ENCODE results near the gene SORCS1.

The SORCS1 gene

GRCh38 chr10:106957823-106958588 lies 206.5 kb downstream of the SORCS1 start:
- H3K27ac ChIP-seq: no peak overlapping the region
- TF ChIP-seq, protein P1, sequence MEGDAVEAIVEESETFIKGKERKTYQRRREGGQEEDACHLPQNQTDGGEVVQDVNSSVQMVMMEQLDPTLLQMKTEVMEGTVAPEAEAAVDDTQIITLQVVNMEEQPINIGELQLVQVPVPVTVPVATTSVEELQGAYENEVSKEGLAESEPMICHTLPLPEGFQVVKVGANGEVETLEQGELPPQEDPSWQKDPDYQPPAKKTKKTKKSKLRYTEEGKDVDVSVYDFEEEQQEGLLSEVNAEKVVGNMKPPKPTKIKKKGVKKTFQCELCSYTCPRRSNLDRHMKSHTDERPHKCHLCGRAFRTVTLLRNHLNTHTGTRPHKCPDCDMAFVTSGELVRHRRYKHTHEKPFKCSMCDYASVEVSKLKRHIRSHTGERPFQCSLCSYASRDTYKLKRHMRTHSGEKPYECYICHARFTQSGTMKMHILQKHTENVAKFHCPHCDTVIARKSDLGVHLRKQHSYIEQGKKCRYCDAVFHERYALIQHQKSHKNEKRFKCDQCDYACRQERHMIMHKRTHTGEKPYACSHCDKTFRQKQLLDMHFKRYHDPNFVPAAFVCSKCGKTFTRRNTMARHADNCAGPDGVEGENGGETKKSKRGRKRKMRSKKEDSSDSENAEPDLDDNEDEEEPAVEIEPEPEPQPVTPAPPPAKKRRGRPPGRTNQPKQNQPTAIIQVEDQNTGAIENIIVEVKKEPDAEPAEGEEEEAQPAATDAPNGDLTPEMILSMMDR (IDR thresholded peaks at IDR 0.05): no peak
- TF ChIP-seq ZFX (IDR thresholded peaks at IDR 0.05; ENCODE audit: borderline replicate concordance): no peak

- TF ChIP-seq ZFX (IDR thresholded peaks at IDR 0.05; ENCODE audit: borderline replicate concordance): no peak
- TF ChIP-seq, protein P1 (IDR thresholded peaks at IDR 0.05): no peak
- no peak overlapping the region for H3K27ac ChIP-seq
These were observed 208.1 kb downstream of the SORCS1 start for GRCh38 chr10:106956216-106956915.

- H3K27ac ChIP-seq: no peak overlapping the region
- TF ChIP-seq ZFX (IDR thresholded peaks at IDR 0.05; ENCODE audit: borderline replicate concordance): no peak
- TF ChIP-seq, protein P1 (IDR thresholded peaks at IDR 0.05): no peak
These were observed 209.4 kb downstream of the SORCS1 start for GRCh38 chr10:106955133-106955532.

DNA sequence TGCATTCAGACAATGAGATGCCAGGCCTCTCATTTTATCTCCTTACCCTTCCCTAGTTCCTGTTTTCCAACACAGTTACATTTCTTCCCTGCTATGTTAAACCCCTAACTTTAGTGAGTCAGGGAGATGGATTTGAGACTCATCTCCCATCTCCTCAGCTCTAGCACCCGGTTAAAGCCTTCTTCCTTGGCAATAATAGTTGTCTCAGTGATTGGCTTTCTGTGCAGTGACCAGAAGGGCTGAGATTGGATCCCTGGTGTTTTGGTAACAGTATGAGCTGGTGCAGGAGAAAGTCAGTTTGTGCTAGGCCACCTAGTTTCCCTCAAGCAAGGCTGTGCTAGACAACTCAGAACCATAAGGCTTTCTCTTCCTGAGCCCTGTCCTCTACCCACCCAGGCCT lies 212.5 kb downstream of the SORCS1 start:
- TF ChIP-seq, protein P1 (IDR thresholded peaks at IDR 0.05): no peak
- TF ChIP-seq ZFX (IDR thresholded peaks at IDR 0.05; ENCODE audit: borderline replicate concordance): no peak
- H3K27ac ChIP-seq: no peak overlapping the region

GRCh38 chr10:106949680-106950478 lies 214.6 kb downstream of the SORCS1 start:
- no peak for TF ChIP-seq ZFX (IDR thresholded peaks at IDR 0.05; ENCODE audit: borderline replicate concordance)
- TF ChIP-seq, protein P1 (IDR thresholded peaks at IDR 0.05): no peak
- H3K27ac ChIP-seq: no peak overlapping the region

DNA sequence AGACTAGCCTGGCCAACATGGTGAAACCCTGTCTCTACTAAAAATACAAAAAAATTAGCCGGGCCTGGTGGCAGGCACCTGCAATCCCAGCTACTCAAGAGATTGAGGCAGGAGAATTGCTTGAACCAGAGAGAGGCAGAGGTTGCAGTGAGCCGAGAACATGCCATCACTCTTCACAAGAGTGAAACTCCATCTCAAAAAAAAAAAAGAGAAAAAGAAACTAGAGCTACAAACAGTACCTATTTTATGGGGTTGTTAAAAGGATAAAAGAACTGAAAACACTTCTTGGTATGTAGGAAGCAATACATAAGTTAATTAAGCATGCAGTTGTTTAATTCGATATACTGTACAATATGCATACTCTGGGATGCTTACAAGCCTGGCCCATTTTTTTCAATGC lies 216.9 kb downstream of the SORCS1 start:
- TF ChIP-seq, protein P1 (IDR thresholded peaks at IDR 0.05): no peak
- no peak for TF ChIP-seq ZFX (IDR thresholded peaks at IDR 0.05; ENCODE audit: borderline replicate concordance)
- no peak overlapping the region for H3K27ac ChIP-seq
